Breast epithelium (tissue), 3 donors: ENCODE results near the gene MARVELD2.

Source experiments
- CTCF ChIP-seq, 3 donors: fragments of 450-650 bp; IDR thresholded peaks; one replicate each; pipeline ENCODE4 v1.5.1; 2016 to 2017; ENCODE audit warnings: antibody characterized with exemption in 3 of 3, mild to moderate bottlenecking in 3 of 3, moderate library complexity in 3 of 3
- POLR2A ChIP-seq: fragments of 450-650 bp; IDR thresholded peaks from one replicate; pipeline ENCODE4 v1.6.1; 2016; ENCODE audit warnings: antibody characterized with exemption, mild to moderate bottlenecking, moderate library complexity
- POLR2AphosphoS5 ChIP-seq, 3 donors: sonication (generic); formaldehyde crosslinking; IDR thresholded peaks; one replicate each; pipeline ENCODE4 v1.6.1; 2017; ENCODE audit warnings: antibody characterized with exemption in 3 of 3

- TF ChIP-seq CTCF (IDR thresholded peaks at IDR 0.05) (no peak), POLR2A (no peak), POLR2AphosphoS5 (IDR thresholded peaks at IDR 0.05) (no peak)
These were observed 34.6 kb downstream of the MARVELD2 start for GRCh38 chr5:69449511-69449910.
